NCI-H1436 (cell line): ENCODE results near the gene ABHD14A.
A peak's percentile ranks its signal among the peaks of the same experiment; 100 is the strongest.

Source experiments
- DNase-seq: peaks from one replicate; lab custom pipeline; 2025; lab: John Stamatoyannopoulos, UW

The ABHD14A gene

GRCh38 chr3:52020796-52021195, 45.9 kb downstream of the ABHD14A start:
- no peak for DNase-seq

- DNase-seq = peak; percentile 55
These were observed 46.8 kb downstream of the ABHD14A start for GRCh38 chr3:52021489-52022268.

GRCh38 chr3:52022323-52023100, 47.6 kb downstream of the ABHD14A start:
- DNase-seq = no peak

- DNase-seq = no peak
These were observed 48.4 kb downstream of the ABHD14A start for GRCh38 chr3:52023101-52023770.

GRCh38 chr3:52023860-52024764, 49.2 kb downstream of the ABHD14A start:
- no peak for DNase-seq

- DNase-seq = no peak
These were observed 50.0 kb downstream of the ABHD14A start for GRCh38 chr3:52024765-52025452.

- DNase-seq = no peak
These were observed 50.6 kb downstream of the ABHD14A start for GRCh38 chr3:52025453-52025852.

- no peak for DNase-seq
These were observed 51.2 kb downstream of the ABHD14A start for GRCh38 chr3:52026041-52026440.

GRCh38 chr3:52028572-52028971, 53.7 kb downstream of the ABHD14A start:
- no peak for DNase-seq

- DNase-seq = no peak
These were observed 54.2 kb downstream of the ABHD14A start for GRCh38 chr3:52029053-52029452.

- no peak for DNase-seq
These were observed 54.7 kb downstream of the ABHD14A start for GRCh38 chr3:52029535-52029934.
